COLO668 (cell line): ENCODE results near the gene NECTIN1.
A peak's percentile ranks its signal among the peaks of the same experiment; 100 is the strongest.
"Not testable (repeated sequence)": the region's sequence is repeated elsewhere in the genome, so short reads cannot be mapped to it uniquely, and the experiment has no call there.

ENCODE experiments used
- DNase-seq: peaks from one replicate; lab custom pipeline; 2025; ENCODE audit not compliant: unreplicated experiment; lab: John Stamatoyannopoulos, UW

The NECTIN1 gene

GRCh38 chr11:119622454-119623143 is 106.4 kb downstream of the NECTIN1 start:
- DNase-seq: no peak

- no peak for DNase-seq
These were observed 109.3 kb downstream of the NECTIN1 start for GRCh38 chr11:119619665-119620064.

GRCh38 chr11:119618208-119618909 is 110.6 kb downstream of the NECTIN1 start:
- no peak for DNase-seq

- DNase-seq: no peak
These were observed 111.7 kb downstream of the NECTIN1 start for GRCh38 chr11:119617340-119617713.

- DNase-seq: no peak
These were observed 112.2 kb downstream of the NECTIN1 start for GRCh38 chr11:119616586-119617339.

- no peak for DNase-seq
These were observed 113.2 kb downstream of the NECTIN1 start for GRCh38 chr11:119615882-119616196.

- no peak for DNase-seq
These were observed 113.8 kb downstream of the NECTIN1 start for GRCh38 chr11:119615003-119615881.

GRCh38 chr11:119614222-119615002 is 114.6 kb downstream of the NECTIN1 start:
- no peak for DNase-seq

GRCh38 chr11:119612814-119613213 is 116.2 kb downstream of the NECTIN1 start:
- no peak for DNase-seq

- DNase-seq: no peak
These were observed 118.1 kb downstream of the NECTIN1 start for GRCh38 chr11:119610836-119611426.

GRCh38 chr11:119608781-119609180 is 120.2 kb downstream of the NECTIN1 start:
- no peak for DNase-seq

GRCh38 chr11:119608201-119608600 is 120.8 kb downstream of the NECTIN1 start:
- DNase-seq: no peak

- no peak for DNase-seq
These were observed 121.3 kb downstream of the NECTIN1 start for GRCh38 chr11:119607726-119608125.

GRCh38 chr11:119605137-119605665 is 123.8 kb downstream of the NECTIN1 start:
- DNase-seq: no peak

GRCh38 chr11:119602745-119603373 is 126.1 kb downstream of the NECTIN1 start:
- peak; percentile 3 for DNase-seq

GRCh38 chr11:119599864-119600541 is 129.0 kb downstream of the NECTIN1 start:
- no peak for DNase-seq

- not testable (repeated sequence) for DNase-seq
These were observed 133.1 kb downstream of the NECTIN1 start for GRCh38 chr11:119595941-119596340.

- DNase-seq: no peak
These were observed 134.3 kb downstream of the NECTIN1 start for GRCh38 chr11:119594639-119595249.
